ENCODE measurements around the gene RSKR.
"Not testable (repeated sequence)": the region's sequence is repeated elsewhere in the genome, so short reads cannot be mapped to it uniquely, and the experiment has no call there.

RSKR gene

DNA sequence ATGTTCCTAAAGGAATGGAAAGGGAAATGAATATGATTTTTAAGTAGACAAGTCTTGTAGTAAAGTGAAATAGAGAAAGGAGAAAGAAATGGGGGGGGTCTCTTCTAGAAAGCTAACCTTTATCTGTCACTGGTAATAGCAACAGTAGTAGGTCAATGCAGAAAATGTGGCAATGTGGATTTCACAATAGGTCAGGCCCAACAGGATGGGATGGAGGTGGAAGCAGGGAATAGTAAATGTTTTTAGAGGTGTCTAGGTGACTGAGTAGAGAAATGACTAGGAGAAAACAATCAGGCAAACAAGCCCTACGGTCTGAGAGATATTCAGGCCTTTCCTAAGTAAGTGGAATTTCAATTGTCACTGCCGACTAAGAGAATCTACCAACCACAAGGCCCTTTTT is 6.0 kb upstream of the RSKR start:
- DNase-seq: no peak

DNA sequence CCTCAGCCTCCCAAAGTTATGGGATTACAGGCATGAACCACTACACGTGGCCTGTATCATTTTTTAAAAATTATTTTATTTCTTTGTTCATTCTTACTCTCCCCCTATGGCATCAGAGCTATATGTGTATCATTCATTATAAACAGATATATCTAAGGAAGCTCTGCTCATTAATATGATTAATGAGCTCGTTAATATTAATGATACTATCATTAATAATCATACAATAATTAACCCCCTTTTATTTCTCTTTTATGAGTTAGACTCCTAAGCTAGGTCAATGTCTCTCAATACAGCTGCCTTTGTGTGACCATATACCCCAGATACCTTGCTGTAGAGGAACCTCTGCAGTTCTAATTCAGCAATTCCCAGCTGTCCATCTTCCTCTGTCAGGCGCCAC is 4.5 kb upstream of the RSKR start:
- no peak for DNase-seq

DNA sequence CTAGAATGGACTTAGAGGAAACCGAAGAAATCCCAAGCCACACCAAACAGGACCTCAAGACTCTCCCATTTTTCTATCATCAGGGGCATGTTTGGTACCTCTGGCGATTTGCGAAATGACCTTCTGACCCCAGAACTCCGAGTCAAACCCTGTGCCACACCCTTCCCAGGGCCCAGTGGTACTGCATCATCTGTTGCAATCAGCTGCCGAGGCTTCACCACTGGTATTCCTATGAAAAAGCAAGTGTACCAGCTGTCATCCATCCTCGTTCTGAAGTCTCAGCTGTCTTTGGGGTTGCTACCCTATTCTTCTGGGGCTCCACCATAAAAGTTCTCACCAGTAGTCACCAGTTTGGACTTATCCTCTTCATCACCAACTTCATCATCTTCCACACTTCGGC is 2.3 kb upstream of the RSKR start:
- no peak for DNase-seq

DNA sequence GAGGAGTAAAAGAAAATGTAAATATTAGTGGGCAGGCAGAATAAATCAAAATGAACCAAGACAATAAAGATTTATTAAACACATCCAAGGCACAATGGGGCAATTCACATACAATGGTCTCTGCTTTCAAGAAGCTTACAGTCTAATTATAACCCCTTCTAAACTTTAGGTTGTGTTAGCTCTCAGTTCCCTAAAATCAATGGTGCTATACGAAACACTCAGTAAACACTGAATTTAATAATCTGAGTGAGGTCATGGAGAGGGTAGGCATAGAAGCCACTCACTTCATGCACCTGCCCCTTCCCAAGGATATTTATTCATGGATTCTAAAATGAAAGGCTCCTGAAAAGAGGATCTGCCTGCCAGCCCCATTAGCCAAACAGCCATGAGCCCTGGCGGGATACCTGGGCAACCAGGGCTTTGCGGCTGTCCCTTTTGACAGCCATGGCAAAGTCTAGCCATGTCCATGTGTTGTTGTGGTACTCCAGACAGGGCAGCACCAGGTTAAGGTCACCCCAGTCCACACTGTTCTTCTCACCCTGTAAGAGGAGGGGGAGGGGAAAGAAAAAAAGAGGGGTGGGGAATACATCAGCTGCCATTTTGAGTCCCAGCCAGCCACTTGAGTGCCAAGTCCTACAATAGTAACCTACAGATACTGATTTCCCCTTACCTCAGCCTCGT is 1.4 kb upstream of the RSKR start:
- no peak for DNase-seq

DNA sequence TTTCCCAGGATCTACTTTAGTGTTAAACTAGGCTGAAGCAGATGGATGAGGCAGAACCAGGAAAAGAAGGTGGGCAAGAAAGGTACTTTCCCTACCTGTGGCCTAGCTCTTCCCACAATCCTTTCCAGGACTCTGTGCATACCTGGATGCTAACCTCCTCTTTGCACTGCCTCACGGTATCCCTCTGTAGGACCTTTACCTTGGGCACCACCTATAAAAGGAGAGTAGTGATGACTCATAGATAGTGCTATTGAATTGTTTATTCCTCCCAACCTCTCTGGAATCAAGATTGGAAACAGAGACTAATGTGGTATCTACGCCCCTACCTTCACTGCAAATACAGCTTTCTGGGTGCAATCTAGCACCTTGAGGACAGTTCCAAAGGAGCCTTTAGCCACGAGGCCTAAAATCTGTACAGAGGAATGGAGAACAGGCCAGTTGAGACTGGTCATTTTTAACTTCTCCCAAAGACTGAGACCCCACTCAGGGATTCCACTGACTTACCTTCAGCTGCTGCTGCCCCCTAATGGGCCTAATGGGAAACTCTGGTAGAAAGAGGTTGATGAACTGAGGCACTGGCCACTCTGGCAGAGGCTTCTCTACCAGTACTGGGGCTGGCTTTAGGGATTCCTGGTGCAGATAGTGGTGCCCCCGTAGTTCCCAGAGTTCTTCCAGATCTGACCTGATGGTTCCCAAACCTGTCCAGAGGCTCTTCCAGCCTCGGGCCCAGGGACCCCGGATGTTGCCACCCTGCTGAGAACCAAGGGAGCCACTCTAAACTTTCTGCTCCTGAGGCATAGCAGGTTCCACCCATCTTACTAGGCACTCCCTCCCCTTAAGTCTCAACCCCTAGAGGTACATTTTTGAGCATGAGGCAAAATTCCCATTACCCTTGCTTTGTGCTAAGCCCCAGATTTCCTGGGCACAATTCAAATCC is 781 bp downstream of the RSKR start:
- peak; percentile 67 for DNase-seq

DNA sequence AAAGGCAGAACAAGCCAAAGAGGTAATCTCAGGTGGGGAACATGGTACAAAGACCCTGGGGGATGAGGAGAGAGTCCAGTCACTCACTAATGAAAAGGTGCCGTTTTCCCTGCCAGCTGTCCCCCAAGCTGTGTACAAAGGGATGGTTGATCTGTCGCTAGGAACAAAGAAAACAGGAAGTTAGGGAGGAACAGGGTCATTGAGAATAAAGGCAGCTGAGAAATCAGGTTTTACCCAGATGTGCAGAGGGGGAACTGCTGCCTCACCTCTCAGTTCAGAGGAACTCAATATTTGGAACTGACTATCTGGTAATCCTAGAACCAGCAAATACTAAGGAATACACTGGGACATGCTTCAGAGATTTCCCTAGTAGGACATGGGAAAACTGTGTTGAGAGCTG is 1.5 kb downstream of the RSKR start:
- no peak for DNase-seq

DNA sequence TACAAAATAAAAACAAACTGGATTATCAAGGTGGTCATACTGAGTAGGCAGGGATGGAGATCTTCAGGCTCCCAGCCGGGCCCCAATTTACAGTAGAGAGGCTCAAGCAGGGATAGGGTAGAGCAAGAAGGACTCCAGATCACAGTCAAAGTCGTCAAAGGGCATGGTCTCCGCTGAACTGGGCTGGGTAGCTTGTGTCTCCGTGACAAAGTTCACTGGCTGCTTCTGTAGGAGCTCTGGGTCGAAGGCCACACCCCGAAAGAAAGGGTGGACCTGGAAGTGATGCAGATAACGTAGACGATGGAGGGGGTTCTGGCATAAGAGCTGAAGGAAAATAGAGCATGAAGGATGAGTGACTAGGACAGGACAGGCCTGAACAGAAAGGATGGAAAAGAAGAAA is 3.6 kb downstream of the RSKR start:
- no peak for DNase-seq

DNA sequence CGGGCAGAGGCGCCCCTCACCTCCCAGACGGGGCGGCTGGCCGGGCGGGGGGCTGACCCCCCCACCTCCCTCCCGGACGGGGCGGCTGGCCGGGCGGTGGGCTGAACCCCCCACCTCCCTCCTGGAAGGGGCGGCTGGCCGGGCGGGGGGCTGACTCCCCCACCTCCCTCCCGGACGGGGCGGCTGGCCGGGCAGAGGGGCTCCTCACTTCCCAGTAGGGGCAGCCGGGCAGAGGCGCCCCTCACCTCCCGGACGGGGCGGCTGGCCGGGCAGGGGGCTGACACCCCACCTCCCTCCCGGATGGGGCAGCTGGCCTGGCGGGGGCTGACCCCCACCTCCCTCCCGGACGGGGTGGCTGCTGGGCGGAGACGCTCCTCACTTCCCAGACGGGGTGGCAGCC is 10.0 kb downstream of the RSKR start:
- not testable (repeated sequence) for DNase-seq

DNA sequence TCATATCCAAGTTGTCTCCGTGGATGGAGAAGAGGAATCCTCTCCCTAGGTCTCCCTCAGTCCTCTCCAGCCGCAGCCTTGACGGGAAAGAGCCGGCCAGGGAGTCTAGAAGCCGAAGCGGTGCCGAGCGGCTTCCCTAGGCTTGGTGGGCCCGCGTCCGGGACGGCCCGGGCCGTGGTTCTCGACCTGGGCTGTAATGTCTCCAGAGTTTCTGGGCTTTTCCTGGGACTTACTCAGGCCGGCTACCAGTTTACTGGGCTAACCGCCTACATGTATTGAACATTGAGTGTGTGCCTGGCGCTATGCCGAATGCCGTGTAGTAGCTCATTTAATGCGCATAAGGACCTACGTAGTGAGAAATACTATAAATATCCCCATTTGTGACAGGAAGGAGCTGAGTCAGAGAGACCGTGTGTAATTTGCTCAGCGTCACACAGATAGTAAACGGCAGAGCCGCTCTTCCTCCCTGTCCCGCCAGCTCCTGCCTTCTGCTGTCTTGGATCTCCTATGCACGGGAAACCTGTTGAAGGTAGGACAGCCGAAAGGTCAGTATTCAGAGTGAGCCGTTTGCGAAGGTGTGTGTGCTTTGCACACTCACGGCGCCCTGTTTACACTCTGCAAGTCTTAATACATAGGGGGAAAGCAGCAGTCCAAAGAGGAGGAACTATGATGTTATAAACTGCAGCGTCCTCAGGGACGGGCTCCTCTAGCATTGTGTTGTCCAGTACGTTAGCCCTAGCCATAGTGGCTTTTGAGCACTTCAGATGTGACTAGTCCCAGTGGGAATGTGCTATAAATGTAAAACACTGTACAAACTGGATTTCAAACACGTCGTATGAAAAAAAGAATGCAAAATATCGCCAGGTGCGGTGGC is 14.4 kb downstream of the RSKR start:
- no peak for DNase-seq

DNA sequence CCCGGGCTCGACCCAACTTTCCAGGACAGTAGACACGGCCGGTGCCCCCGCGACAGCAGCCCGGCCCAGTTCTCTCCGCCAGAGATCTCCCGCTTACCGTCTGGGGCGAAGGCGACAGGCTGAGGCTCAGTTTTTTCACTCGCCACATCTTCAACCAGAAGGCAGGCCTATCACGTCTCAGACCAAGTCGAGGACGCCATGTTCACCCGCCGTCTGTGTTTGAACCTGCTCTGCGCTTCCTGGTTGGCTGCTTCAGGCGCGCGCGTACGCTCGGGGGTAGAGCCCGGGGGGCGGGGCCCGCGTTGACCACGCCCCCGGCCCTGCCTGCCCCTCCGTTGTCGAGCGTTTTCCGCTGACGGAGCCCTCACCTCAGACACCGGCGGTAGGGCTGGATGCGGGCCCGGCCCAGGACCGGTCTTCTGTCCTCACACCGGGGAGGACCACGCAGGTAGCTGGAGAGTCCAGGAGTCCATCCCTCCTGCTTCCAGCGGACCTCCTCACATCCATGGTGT is 15.1 kb downstream of the RSKR start, which contains the start of gene SPAG5:
TSS of gene SPAG5 (minus strand) at position 227 of the 512 bp plus-strand sequence. CDS start at position 148, 79 bp downstream.
- peak; percentile 96 for DNase-seq

DNA sequence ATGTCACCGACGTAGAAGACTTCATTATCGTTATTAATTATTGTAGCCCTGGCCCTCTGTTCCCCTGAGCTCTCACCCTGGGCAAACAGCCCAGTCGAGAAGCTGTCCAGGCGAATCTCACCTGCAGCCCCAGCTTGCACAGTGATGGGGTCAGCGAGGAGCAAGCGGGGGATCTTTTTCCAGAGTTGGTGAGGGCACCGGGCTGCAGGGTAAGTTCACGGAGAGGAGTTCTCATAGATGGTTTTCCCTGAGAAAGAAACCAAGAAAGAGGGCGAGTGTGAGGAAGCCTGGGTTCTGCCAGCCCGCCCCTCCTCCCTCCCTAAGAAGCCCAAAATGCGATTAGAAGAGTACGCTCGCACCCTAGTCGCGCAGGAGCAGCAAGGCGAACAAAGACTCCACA is 15.6 kb downstream of the RSKR start:
- DNase-seq: no peak

DNA sequence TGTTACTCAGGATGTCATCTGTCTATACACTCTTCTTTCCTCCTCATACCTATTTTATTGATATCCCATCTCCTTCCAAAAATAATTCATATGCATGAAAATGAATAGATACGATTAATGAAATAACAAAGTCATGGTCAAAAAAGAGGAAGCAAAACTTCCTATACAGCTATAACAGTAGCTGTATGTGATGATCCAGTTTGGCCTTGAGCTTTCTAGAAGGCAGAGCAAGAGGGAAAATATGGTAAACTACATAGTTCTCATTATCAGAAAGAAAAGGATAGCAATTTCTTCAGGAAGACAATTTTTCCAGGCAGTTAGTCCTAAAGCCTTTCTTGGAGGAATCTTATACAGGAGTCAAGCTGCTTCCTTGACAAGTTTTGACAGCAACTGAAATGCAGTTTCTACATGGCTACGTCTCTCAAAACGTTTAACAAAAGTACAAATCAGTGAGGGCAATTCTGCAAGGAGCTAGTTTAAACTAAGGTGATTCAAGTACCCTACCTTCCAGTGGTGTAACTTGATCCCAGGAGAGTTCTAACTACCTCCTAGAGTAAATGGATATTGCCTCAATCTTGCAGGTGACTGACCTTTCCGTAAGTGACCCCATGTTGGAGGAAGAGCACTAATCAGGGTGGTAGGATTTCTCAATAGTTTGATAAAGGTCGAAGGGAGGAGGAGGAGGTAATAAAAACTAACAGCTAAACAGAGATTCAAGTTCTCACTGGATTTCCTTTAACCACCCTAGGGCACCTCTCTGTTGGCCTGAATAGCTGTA is 16.2 kb downstream of the RSKR start:
- no peak for DNase-seq

DNA sequence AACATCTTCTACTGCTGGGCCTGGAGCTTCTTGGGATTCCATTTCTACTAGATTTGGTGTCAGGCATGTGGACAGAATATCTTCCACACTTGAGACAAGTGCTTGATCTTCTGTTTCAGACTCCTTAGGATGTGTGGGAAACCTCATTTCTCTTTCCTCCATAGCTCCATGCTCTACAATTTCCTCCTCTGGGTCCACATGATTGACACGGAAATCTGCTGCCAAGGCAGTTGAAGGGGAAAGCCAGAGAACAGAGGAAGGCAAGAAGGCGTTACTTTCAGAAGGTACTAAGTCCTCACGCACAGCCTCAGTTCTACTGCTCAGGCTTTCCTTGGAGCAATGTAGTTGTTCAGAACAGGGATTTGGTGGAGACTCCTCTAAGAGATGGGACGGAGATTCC is 21.7 kb downstream of the RSKR start:
- no peak for DNase-seq

DNA sequence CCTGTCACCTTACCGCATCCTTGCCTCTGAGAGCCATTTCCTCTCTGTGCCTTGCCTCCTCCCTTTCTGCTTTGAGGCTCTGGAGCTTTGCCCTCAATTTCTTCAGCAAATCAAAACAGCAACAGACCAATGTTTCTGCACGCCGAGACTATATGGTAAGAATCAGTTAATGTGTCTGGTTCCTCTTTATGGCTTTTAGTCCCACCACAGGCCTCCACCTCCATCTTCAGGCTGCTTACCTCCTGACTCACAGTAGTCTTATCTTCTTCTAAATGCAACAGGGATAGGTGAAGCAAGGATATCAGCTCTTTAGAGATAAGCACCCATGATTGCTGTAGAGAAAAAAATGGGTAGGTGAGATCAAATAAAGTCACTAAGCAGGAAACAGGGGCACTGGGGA is 28.1 kb downstream of the RSKR start:
- DNase-seq: no peak

DNA sequence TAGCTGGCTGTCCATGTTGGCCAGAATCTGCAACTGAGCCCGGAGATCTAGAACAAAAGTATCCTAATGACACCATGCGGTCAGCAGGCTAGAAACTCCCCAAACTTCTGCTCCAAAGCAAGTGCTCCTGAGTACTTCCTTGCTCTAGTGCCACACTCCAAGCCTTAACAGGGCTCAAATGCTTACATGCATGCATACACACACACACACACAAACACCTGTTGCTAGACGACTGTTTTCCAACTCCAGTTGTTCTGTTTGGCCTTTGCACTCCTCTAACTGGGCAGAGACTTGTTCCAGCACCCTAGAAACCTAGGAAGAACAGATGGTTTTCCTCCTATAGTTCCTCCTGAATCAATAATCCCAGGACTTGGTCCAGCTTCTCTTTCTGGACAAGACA is 29.6 kb downstream of the RSKR start:
- DNase-seq: no peak

DNA sequence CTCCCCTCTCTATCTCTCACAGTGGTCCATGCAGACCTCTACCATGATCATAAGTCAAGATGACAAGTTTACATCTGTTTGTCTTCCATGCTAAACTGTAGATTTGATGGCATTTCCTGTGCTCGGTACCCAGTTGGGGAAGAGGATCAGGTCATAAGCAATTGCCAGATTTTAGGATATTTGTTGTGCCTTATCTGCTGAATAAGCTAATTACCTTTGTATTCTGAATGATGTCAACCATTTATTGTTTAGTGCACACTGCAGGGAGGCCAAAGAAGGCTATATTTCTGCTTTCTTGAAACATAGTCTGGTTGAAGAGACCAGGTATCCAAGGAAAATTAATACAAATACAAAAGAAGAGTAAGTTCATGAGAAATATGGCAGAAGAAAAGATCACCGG is 31.5 kb downstream of the RSKR start:
- no peak for DNase-seq

DNA sequence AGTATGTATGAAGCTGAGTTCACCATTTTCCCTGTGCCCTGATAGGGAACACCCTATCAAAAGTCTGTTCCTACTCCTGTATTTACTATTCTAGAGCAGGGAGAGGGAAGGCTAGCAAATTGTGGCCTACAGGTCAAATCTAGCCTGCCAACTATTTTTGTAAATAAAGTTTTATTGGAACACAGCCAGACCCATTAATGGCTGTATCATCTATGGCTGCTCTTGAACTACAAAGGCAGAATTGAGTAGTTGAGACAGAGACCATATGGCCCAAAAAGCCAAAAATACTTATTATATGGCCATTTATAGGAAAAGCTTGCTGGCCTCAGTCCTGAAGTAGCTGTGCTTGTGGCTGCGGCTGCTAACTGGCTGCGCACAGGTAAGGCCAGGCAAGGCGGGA is 33.0 kb downstream of the RSKR start:
- DNase-seq: no peak

DNA sequence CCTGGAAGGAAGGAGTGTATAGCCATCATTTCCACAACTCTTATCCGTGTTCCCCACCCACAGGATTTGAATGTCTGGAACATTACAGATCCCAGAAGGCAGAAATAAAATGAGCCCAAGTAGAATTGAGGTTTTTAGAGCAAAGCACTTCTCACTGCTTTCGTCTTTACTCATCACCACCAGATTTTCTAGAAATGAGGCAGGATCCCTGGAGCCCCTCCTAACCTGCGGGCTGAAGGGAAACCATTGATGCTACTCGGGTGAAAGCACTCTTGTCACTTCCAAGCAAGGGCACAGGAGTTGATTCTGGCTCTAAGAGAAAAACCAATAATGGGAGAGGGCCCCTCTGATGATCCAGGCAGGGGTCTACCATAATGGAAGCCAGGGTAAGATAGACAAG is 34.5 kb downstream of the RSKR start:
- DNase-seq: no peak

DNA sequence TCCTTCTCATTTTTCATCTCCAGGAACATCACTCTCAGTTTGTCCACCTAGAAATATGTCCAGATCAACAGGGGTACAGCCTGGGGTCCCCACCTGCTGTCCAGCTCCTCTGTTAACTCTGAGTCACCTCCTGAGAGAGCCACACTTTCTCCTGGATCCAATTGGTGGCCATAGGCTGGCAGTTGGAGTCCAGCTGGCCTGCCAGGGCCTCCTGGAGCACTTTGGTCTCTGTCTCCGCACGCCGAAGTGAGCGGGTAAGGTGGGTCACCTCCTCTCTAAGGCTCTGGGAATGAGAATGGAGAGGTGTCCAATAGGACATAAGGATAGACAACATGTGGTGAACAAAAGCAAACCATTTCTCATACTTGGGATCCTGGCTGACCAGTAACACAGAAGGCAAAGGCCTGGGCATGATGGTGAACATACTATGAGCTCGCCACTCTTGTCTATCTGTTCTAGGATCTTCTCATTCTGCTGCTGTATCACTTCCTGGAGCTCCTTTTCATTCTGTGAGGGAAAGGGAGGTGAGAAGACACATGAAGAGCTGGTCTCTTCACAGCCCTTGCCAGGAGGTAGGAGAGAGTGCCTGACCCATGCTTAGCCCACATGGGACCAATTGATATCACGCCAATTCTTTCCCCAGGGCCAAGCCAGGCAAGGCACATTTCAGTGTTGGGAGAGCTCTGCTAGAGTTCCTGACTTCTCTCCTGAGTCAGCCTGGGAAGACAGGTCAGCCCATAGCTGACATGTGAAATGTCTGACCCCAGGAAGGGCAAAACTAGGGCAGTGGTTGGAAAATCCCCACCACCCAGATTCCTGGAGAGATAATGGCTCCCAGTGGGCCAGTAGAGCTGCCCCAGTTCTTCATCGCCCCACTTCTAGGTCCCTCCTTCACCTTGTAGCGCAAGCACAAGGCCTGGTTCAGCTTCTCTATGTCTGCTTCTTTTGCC is 35.5 kb downstream of the RSKR start:
- no peak for DNase-seq

DNA sequence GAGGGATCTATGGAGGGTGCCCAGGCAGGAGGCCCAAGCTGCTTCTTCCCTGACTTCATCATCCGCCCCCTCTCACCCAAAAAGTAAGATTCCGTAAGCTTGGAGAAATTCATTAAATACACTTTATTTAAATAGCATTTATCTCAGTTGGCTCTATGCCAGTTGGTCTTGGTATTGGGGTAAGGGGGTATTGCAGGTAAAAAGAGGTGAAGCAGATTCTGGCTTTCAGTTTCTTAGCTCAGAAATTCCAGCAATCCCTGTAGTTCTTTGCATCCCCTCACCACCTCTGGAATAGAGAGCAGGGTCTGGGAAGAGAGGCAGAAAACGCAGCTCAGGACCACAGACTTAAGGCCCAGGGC is 36.5 kb downstream of the RSKR start:
- DNase-seq: no peak

Data from activated CD8-positive, alpha-beta memory T cell treated with anti-CD3 and anti-CD28 coated beads for 24 hours (primary cell).